Astrocyte (in vitro differentiated cells and primary cell): Measurements from ENCODE around the gene BTNL9. TPM values are rescaled to one million over a fixed set of nuclear protein-coding genes. Genes with fewer than 3 reads are reported as not detected.
"Not testable (repeated sequence)": the region's sequence is repeated elsewhere in the genome, so short reads cannot be mapped to it uniquely, and the experiment has no call there.

Experiments
- DNase-seq: peaks from one replicate; pipeline ENCODE4 v3.0.0-alpha.2; 2010; ENCODE audit warnings: low read depth
- FAIRE-seq: peaks from 2 replicates; lab custom pipeline; 2011; peaks lifted over from hg19 to GRCh38; lab: Jason Lieb, UNC
- H2AFZ ChIP-seq: 2 replicates; pipeline ENCODE4 v1.6.0; 2012; ENCODE audit warnings: low read depth, low read length, inconsistent platforms
- H3K27ac ChIP-seq: 2 replicates; pipeline ENCODE4 v1.5.1; 2011; ENCODE audit warnings: low read depth, low read length, inconsistent platforms
- H3K27me3 ChIP-seq: 2 replicates; pipeline ENCODE4 v1.6.0; 2011; ENCODE audit warnings: low read length, inconsistent platforms; ENCODE audit not compliant: insufficient read depth
- H3K36me3 ChIP-seq: 2 replicates; pipeline ENCODE4 v1.5.1; 2011; ENCODE audit warnings: low read length, inconsistent platforms; ENCODE audit not compliant: insufficient read depth
- H3K4me1 ChIP-seq: 2 replicates; pipeline ENCODE4 v1.5.1; 2011; ENCODE audit warnings: low read length, inconsistent platforms; ENCODE audit not compliant: insufficient read depth
- H3K4me2 ChIP-seq: 2 replicates; pipeline ENCODE4 v1.6.0; 2012; ENCODE audit warnings: low read length, inconsistent platforms
- H3K4me3 ChIP-seq: 2 replicates; pipeline ENCODE4 v1.5.1; 2011; ENCODE audit warnings: low read depth, mild to moderate bottlenecking, low read length, inconsistent platforms; ENCODE audit not compliant: insufficient read depth
- H3K79me2 ChIP-seq: 2 replicates; pipeline ENCODE4 v1.6.0; 2012; ENCODE audit warnings: mild to moderate bottlenecking, low read length, inconsistent platforms; ENCODE audit not compliant: insufficient read depth
- H3K9ac ChIP-seq: 2 replicates; pipeline ENCODE4 v1.6.0; 2012; ENCODE audit warnings: mild to moderate bottlenecking, low read length, inconsistent platforms
- H3K9me3 ChIP-seq: 2 replicates; pipeline ENCODE4 v1.5.1; 2012; ENCODE audit warnings: low read depth, mild to moderate bottlenecking, low read length, inconsistent platforms; ENCODE audit not compliant: insufficient read depth
- H4K20me1 ChIP-seq: 2 replicates; pipeline ENCODE4 v1.6.0; 2012; ENCODE audit warnings: low read length, inconsistent platforms; ENCODE audit not compliant: insufficient read depth
- H3K27ac Mint-ChIP-seq: one replicate; pipeline ENCODE4 v1.8.0; 2021; ENCODE audit warnings: mild to moderate bottlenecking, mixed read lengths; ENCODE audit not compliant: unreplicated experiment
- H3K27me3 Mint-ChIP-seq: one replicate; pipeline ENCODE4 v1.8.0; 2021; ENCODE audit warnings: low read depth, mixed read lengths; ENCODE audit not compliant: unreplicated experiment
- H3K36me3 Mint-ChIP-seq: one replicate; pipeline ENCODE4 v1.8.0; 2021; ENCODE audit warnings: low read depth, mixed read lengths; ENCODE audit not compliant: unreplicated experiment
- H3K4me1 Mint-ChIP-seq: one replicate; pipeline ENCODE4 v1.8.0; 2021; ENCODE audit warnings: low read depth, mixed read lengths; ENCODE audit not compliant: unreplicated experiment
- H3K4me3 Mint-ChIP-seq: one replicate; pipeline ENCODE4 v1.8.0; 2021; ENCODE audit warnings: mild to moderate bottlenecking, moderate library complexity, mixed read lengths; ENCODE audit not compliant: unreplicated experiment
- H3K9me3 Mint-ChIP-seq: one replicate; pipeline ENCODE4 v1.8.0; 2021; ENCODE audit warnings: mild to moderate bottlenecking, mixed read lengths; ENCODE audit not compliant: unreplicated experiment
- EZH2 ChIP-seq: IDR thresholded peaks from 2 replicates; pipeline ENCODE4 v1.6.1; 2012; ENCODE audit warnings: mild to moderate bottlenecking, low read length, inconsistent platforms; ENCODE audit not compliant: insufficient read depth
- total RNA-seq: library from RNA; stranded (reverse); gene quantifications from 2 replicates; pipeline ENCODE4 v1.2.1, GENCODE V29; 2021
- TF ChIP-seq, protein P1 (sequence below): IDR thresholded peaks from 2 replicates; pipeline ENCODE4 v1.5.1; 2011; ENCODE audit warnings: low read depth, mild to moderate bottlenecking, inconsistent platforms, low read length, moderate library complexity; ENCODE audit not compliant: insufficient read depth

Gene BTNL9
- total RNA-seq, 1 donor from 2014 or later: not detected

DNA sequence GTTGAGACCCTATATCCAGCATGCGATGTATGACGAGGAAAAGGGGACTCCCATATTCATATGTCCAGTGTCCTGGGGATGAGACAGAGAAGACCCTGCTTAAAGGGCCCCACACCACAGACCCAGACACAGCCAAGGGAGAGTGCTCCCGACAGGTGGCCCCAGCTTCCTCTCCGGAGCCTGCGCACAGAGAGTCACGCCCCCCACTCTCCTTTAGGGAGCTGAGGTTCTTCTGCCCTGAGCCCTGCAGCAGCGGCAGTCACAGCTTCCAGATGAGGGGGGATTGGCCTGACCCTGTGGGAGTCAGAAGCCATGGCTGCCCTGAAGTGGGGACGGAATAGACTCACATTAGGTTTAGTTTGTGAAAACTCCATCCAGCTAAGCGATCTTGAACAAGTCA lies 34.3 kb upstream of the BTNL9 start:
- Histone ChIP-seq H3K9me3 (peaks cover 6% of the 10 kb centered on the region), H3K4me2 (no peak overlapping the region), H3K27me3 (no peaks in the 10 kb centered on the region), H3K4me1 (no peaks in the 10 kb centered on the region), H3K9ac (no peak overlapping the region), H3K79me2 (no peaks in the 10 kb centered on the region), H3K4me3 (no peak overlapping the region), H3K27ac (no peak overlapping the region), H2AFZ (no peak overlapping the region), H4K20me1 (no peaks in the 10 kb centered on the region), H3K36me3 (no peaks in the 10 kb centered on the region)
- Mint-ChIP-seq H3K4me3 (no peak overlapping the region), H3K9me3 (peaks cover 2% of the 10 kb centered on the region), H3K4me1 (no peaks in the 10 kb centered on the region), H3K36me3 (no peaks in the 10 kb centered on the region), H3K27me3 (no peaks in the 10 kb centered on the region), H3K27ac (peak overlapping the region; percentile 18)
- DNase-seq (no peak), FAIRE-seq (no peak)
- TF ChIP-seq EZH2: no peak
- TF ChIP-seq, protein P1, sequence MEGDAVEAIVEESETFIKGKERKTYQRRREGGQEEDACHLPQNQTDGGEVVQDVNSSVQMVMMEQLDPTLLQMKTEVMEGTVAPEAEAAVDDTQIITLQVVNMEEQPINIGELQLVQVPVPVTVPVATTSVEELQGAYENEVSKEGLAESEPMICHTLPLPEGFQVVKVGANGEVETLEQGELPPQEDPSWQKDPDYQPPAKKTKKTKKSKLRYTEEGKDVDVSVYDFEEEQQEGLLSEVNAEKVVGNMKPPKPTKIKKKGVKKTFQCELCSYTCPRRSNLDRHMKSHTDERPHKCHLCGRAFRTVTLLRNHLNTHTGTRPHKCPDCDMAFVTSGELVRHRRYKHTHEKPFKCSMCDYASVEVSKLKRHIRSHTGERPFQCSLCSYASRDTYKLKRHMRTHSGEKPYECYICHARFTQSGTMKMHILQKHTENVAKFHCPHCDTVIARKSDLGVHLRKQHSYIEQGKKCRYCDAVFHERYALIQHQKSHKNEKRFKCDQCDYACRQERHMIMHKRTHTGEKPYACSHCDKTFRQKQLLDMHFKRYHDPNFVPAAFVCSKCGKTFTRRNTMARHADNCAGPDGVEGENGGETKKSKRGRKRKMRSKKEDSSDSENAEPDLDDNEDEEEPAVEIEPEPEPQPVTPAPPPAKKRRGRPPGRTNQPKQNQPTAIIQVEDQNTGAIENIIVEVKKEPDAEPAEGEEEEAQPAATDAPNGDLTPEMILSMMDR: no peak

DNA sequence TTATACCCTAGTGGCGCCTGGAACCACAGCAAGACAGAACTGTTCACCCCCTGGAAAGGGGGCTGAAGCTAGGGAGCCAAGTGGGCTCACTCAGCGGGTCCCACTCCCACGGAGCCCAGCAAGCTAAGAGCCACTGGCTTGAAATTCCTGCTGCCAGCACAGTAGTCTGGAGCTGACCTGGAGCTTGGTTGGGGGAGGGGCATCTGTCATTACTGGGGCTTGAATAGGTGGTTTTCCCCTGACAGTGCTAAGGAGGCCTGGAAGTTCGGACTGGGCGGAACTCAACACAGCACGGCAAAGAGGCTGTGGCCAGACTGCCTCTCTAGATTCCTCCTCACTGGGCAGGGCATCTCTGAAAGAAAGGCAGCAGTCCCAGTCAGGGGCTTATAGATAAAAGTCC lies 31.9 kb upstream of the BTNL9 start:
- DNase-seq (no peak), FAIRE-seq (no peak)
- peaks cover 10% of the 10 kb centered on the region for H3K27me3 Mint-ChIP-seq
- no peak overlapping the region for H3K4me3 ChIP-seq
- H3K79me2 ChIP-seq: no peaks in the 10 kb centered on the region
- H3K27me3 ChIP-seq: no peaks in the 10 kb centered on the region
- no peaks in the 10 kb centered on the region for H3K4me1 ChIP-seq
- H2AFZ ChIP-seq: no peak overlapping the region
- no peak for TF ChIP-seq EZH2
- TF ChIP-seq, protein P1: no peak
- no peak overlapping the region for H3K27ac ChIP-seq
- peaks cover 2% of the 10 kb centered on the region for H3K9me3 Mint-ChIP-seq
- H3K9me3 ChIP-seq: peaks cover 6% of the 10 kb centered on the region
- no peak overlapping the region for H3K27ac Mint-ChIP-seq
- no peak overlapping the region for H3K4me3 Mint-ChIP-seq
- no peaks in the 10 kb centered on the region for H3K4me1 Mint-ChIP-seq
- H3K9ac ChIP-seq: no peak overlapping the region
- H4K20me1 ChIP-seq: no peaks in the 10 kb centered on the region
- no peaks in the 10 kb centered on the region for H3K36me3 ChIP-seq
- no peak overlapping the region for H3K4me2 ChIP-seq
- no peaks in the 10 kb centered on the region for H3K36me3 Mint-ChIP-seq

DNA sequence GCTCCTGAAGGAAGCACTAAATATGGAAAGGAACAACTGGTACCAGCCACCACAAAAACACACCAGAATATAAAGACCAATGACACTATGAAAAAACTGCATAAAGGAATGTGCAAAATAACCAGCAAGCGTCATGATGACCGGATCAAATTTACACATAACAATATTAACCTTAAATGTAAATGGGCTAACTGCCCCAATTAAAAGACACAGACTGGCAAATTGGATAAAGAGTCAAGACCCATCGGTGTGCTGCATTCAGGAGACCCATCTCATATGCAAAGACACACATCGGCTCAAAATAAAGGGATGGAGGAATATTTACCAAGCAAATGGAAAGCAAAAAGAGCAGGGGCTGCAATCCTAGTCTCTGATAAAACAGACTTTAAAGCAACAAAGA lies 30.0 kb upstream of the BTNL9 start:
- not testable (repeated sequence) for H3K27ac Mint-ChIP-seq, H3K4me3 ChIP-seq, H3K9me3 ChIP-seq, H3K27ac ChIP-seq, H3K4me2 ChIP-seq, H3K36me3 ChIP-seq, H3K4me1 ChIP-seq, H3K36me3 Mint-ChIP-seq, H3K4me1 Mint-ChIP-seq, H3K9me3 Mint-ChIP-seq, H3K79me2 ChIP-seq, FAIRE-seq, H3K27me3 ChIP-seq, DNase-seq, H3K4me3 Mint-ChIP-seq, H4K20me1 ChIP-seq, H2AFZ ChIP-seq, H3K9ac ChIP-seq
- peaks cover 15% of the 10 kb centered on the region for H3K27me3 Mint-ChIP-seq

DNA sequence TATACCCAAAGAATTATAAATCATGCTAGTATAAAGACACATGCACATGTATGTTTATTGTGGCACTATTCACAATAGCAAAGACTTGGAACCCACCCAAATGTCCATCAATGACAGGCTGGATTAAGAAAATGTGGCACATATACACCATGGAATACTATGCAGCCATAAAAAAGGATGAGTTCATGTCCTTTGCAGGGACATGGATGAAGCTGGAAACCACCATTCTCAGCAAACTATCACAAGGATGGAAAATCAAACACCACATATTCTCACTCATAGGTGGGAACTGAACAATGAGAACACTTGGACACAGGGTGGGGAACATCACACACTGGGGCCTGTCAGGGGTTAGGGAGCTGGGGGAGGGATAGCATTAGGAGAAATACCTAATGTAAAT lies 25.4 kb upstream of the BTNL9 start:
- H3K9ac ChIP-seq, H3K79me2 ChIP-seq, H3K27me3 ChIP-seq, FAIRE-seq, H3K9me3 ChIP-seq, H3K36me3 Mint-ChIP-seq, H3K4me1 ChIP-seq, DNase-seq, H3K4me3 Mint-ChIP-seq, H3K4me1 Mint-ChIP-seq, H2AFZ ChIP-seq, H3K27ac Mint-ChIP-seq, H4K20me1 ChIP-seq, H3K27ac ChIP-seq, H3K36me3 ChIP-seq, H3K4me2 ChIP-seq, H3K9me3 Mint-ChIP-seq, H3K4me3 ChIP-seq: not testable (repeated sequence)
- H3K27me3 Mint-ChIP-seq: peaks cover 19% of the 10 kb centered on the region

DNA sequence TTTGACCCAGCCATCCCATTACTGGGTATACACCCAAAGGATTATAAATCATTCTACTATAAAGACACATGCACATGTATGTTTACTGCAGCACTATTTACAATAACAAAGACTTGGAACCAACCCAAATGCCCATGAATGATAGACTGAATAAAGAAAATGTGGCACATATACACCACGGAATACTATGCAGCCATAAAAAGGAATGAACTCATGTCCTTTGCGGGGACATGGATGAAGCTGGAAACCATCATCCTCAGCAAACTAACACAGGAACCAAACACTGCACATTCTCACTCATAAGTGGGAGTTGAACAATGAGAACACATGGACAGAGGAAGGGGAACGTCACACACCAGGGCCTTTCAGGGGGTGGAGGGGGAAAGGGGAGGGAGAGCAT lies 22.6 kb upstream of the BTNL9 start:
- FAIRE-seq: not testable (repeated sequence)

More for the DNA sequence above, 22.6 kb upstream of the BTNL9 start:
- not testable (repeated sequence) for H3K4me3 ChIP-seq, H3K36me3 Mint-ChIP-seq, H3K4me2 ChIP-seq, H3K4me3 Mint-ChIP-seq, H3K27ac ChIP-seq, H3K79me2 ChIP-seq, H3K36me3 ChIP-seq, H3K27ac Mint-ChIP-seq, DNase-seq, H3K4me1 ChIP-seq, H3K9me3 Mint-ChIP-seq, H3K4me1 Mint-ChIP-seq, H2AFZ ChIP-seq, H4K20me1 ChIP-seq, H3K9ac ChIP-seq, H3K27me3 ChIP-seq, H3K9me3 ChIP-seq
- peaks cover 20% of the 10 kb centered on the region for H3K27me3 Mint-ChIP-seq
